Right lobe of liver (tissue), 4 donors: ENCODE data around the gene OTOP3.

ENCODE experiments used
- POLR2A ChIP-seq: fragments of 450-650 bp; IDR thresholded peaks from one replicate; pipeline ENCODE4 v1.6.1; 2017; ENCODE audit warnings: antibody characterized with exemption, mild to moderate bottlenecking
- TF ChIP-seq, protein P1 (sequence below), 4 donors: fragments of 200-600 bp in 3 of 4; fragments of 450-650 bp in 1 of 4; IDR thresholded peaks; one replicate each; pipeline versions ENCODE4 v1.5.1 to v1.8.0; 2016 to 2022; ENCODE audit warnings: antibody characterized with exemption in 4 of 4, mild to moderate bottlenecking in 2 of 4
- donor health status: DM: no; HTN: no; CAD: no.
- donor health status: DM: no; HTN: no; CAD: no.
- donor health status: DM: no; HTN: yes; CAD: no.

DNA sequence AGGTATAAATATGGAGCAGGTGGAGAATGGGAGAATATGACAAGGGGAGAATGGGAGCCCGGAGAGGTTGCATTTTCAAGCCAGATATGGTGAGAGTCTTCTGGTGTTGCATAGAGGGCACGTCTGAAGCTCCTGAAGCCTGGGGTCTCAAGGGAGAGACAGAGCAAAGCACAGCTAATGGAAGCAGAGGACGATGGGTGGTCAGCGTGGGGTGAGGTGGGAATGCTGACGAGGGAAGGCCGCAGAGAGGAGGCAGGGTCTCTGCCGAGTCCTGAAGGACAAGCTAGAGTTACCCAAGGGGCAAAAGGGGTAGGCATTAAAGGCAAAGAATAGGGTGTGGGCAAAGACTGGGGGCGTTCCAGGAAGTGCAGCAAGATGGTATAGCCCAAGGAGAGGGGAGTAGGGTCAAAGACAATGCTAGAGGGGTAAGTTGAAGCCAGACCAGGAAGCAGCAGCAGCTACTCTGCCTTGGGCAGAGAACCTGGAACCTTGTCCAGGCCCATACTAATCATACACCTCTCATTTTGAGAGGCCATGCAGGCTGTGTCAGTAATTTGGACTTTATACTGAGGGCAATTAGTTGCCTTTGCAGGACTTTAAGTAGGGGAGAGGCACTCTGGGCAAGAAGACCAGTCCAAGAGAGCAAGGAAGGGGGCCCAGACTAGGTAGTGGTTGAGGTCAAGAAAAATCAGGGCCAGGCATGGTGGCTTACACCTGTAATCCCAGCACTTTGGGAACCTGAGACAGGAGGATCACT lies 2.7 kb downstream of the OTOP3 start:
- TF ChIP-seq POLR2A: no peak
- TF ChIP-seq, protein P1, sequence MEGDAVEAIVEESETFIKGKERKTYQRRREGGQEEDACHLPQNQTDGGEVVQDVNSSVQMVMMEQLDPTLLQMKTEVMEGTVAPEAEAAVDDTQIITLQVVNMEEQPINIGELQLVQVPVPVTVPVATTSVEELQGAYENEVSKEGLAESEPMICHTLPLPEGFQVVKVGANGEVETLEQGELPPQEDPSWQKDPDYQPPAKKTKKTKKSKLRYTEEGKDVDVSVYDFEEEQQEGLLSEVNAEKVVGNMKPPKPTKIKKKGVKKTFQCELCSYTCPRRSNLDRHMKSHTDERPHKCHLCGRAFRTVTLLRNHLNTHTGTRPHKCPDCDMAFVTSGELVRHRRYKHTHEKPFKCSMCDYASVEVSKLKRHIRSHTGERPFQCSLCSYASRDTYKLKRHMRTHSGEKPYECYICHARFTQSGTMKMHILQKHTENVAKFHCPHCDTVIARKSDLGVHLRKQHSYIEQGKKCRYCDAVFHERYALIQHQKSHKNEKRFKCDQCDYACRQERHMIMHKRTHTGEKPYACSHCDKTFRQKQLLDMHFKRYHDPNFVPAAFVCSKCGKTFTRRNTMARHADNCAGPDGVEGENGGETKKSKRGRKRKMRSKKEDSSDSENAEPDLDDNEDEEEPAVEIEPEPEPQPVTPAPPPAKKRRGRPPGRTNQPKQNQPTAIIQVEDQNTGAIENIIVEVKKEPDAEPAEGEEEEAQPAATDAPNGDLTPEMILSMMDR (IDR thresholded peaks at IDR 0.05): no peak
